PC-9 (cell line): ENCODE data around the gene SALL3.

Experiments
- CTCF ChIP-seq: fragments of 200-600 bp; sonication (generic); conservative IDR thresholded peaks from 2 replicates; pipeline ENCODE4 v1.6.1; 2017; ENCODE audit warnings: mixed run types, antibody characterized with exemption, mild to moderate bottlenecking, moderate library complexity
- EZH2 ChIP-seq: fragments of 200-600 bp; sonication (generic); IDR thresholded peaks from 2 replicates; pipeline ENCODE4 v1.8.0; 2017; ENCODE audit warnings: antibody characterized with exemption, low read depth

GRCh38 chr18:78966793-78967106 lies 12.9 kb upstream of the SALL3 start:
- TF ChIP-seq CTCF (no peak), EZH2 (no peak)
